Stimulated activated CD4-positive, alpha-beta T cell treated with anti-CD3 and anti-CD28 coated beads, Interleukin-4, amount 100 ng/mL, for 4 hours (primary cell): Measurements from ENCODE around the gene KRAS.

Experiments
- DNase-seq, 2 experiments: peaks; one replicate each; pipeline ENCODE4 v3.0.0-alpha.2; 2020

KRAS gene

DNA sequence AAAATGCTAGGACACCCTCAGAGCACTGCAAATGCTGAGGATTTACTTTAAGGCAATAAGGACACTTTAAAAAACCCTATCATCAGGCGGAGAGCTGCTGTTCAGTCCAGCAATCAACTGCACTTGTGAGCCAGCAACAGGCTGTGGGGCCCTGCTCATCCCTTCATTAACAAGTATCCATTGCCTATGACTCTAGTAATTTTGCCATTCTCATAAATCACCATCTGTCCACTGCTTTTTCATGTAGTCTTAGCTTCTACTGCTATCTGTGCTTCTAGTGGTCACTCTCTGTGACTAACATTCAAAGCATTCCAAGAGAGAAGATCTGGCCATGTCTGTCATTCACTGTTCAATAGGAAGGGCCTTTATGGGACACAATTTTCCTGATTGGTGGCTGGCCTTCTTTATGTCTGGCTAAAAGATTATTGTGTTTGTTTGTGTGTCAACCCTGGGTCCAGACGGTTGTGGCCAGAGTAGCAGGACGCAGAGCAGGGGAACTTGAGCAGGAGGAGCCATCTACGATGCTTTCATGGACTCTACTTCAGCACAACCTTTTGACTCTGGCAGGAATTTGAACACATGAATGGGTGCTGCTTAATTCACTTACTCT is 3.6 kb upstream of the KRAS start:
- no peak for DNase-seq

GRCh38 chr12:25253371-25254068 is 2.8 kb upstream of the KRAS start:
- DNase-seq, result no peak

- no peak for DNase-seq
These were observed 2.2 kb upstream of the KRAS start for GRCh38 chr12:25252946-25253345.

- DNase-seq, result no peak
These were observed 1.0 kb upstream of the KRAS start for GRCh38 chr12:25251769-25252168.

DNA sequence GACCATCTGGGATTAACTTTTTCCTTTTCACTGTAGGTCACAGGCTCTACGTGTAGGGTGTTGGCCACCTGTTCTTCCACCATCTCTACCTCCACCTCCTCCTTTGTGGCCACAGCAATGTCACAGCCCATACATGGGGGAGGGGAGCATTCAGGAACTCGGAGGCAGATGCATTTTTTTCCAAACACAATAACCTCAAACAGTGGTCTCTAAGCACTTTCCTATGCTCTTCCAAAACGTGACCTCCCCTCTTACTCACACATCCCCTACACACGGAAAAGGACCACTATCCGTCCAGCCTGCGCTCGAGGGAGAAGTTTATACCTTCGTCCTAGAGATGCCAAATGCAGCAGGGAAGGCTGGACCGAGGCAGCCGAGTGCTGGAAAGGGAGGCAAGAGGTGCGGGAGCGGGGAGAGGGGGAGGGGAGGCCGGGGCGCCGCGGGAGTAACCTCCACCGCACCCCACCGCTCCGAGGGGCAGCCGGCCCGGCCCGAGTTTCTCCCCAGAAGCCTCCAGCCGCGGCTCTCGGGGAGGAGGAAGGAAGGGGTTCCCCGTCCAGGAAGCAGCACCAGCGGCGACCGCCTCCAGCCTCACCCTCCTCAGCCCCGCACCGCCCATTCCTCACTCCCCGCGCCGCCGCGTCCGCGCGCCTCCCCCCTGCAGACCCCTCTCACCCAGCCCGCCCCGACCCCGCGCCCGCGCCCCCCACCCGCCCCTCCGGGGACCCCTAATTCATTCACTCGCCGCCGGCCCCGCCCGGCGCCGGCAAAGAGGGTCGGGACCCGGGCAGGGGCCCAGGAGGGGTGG is 594 bp downstream of the KRAS start:
- peak; percentile 30 to 47 for DNase-seq

DNA sequence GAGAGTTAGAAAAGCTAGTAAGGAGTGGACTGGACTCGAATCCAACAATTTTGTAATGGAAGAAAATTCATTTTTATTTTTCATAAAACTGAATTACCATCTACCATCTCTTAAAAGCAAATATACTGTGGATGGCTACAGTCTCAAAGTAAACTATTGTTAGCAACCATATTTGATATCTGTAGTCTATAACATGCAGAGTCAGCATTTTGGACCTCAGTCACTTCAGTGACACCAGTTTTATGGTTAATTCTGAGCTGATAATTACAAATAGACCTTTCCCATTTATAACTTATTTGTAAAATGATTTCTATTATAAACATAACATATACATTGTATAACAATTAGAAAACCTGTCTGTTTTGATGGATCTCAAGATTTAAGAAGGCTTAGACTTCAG is 2.0 kb downstream of the KRAS start:
- DNase-seq, result no peak

GRCh38 chr12:25248137-25248536 is 2.6 kb downstream of the KRAS start:
- no peak for DNase-seq

GRCh38 chr12:25245491-25245890 is 5.2 kb downstream of the KRAS start:
- no peak for DNase-seq

DNA sequence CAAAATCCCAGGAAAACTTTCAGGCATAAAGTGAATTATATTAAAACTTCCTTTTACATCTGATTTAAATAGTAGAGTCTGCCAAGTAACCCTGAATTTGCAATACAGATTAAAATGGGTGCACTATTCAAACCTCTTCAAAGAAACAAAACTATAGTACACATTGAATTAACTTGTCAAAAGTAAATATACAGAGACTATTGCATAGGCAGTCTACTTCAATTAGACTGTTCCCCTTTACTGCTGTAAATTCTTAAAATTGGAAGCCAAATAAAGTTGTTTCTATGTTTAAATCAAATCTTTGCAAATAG is 7.1 kb downstream of the KRAS start:
- DNase-seq, result no peak

- DNase-seq, result no peak
These were observed 7.6 kb downstream of the KRAS start for GRCh38 chr12:25242981-25243679.

- no peak for DNase-seq
These were observed 9.3 kb downstream of the KRAS start for GRCh38 chr12:25241167-25242020.

- DNase-seq, result no peak
These were observed 14.1 kb downstream of the KRAS start for GRCh38 chr12:25236626-25237025.

DNA sequence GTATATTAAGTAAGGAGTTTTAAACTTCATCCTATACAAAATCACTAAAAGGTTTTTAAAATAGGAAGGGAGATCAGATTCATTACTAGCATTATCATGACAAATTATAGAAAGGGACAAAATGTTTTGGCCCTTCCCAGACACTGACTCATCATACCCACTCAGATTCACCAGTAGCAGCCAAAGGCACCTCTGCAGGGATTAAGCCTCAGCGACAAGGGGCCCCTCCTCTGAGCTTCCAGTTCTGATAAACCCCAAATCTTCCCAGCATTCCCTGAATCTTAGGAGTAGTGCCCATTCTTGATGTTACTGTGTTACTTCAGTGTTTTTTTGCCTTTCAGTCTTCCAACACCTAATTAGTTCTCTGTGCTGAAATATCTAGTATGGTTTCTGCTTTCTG is 14.5 kb downstream of the KRAS start:
- DNase-seq, result no peak

DNA sequence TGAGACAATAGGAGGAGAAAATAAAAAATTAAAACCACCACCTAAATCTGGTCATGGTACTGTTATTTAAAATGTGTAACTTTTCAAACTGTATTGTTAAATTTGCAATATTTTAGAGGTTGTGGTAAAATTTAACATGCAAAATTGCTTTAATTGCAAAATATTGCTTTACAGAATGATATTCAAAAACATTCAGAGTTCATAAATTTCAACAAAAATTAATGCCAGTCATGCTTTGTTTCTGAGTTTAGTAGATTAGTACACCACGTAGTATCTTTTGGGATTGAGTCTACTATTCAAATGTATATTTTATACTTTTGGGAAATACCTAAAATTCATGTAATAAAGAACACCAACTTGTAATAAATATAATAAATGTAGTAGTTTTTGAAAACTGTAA is 37.4 kb downstream of the KRAS start:
- no peak for DNase-seq

DNA sequence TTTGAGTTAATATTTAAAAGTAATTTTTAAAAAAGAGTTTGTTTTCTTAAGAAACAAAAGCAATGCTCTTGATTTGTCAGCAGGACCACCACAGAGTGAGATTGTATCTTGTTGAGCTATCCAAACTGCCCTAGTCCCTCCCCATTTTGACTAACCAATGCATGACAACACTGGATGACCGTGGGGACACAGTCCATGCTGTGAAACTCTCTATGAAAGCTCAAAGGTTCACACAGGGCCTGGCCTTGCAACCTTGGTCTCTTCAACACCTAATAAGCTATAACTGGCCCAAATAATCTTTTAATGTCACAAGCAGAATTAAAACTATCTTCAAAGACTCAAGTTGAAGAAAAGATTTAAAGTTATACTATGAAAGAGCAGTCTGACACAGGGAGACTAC is 42.2 kb downstream of the KRAS start:
- no peak for DNase-seq

GRCh38 chr12:25207846-25208245 is 42.9 kb downstream of the KRAS start:
- DNase-seq, result no peak

- no peak for DNase-seq
These were observed 43.3 kb downstream of the KRAS start for GRCh38 chr12:25207411-25207810.

GRCh38 chr12:25202137-25202536 is 48.6 kb downstream of the KRAS start:
- DNase-seq, result no peak

GRCh38 chr12:25200703-25201102 is 50.0 kb downstream of the KRAS start:
- no peak for DNase-seq

DNA sequence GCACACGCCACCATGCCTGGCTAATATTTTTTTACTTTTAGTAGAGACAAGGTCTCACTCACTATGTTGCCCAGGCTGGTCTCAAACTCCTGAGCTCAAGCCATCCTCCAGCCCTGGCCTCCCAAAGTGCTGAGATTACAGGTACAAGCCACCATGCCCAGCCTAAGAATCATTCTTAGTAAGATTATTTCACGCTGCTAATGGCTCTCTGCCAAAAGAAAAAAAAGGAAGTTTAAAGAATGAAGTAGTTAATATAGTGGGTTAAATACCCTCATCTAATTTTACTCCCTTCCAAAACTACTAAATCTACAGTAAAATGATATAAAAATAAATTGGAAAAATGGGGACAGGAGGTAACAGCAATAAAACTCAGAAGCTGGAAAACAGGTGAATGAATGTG is 53.1 kb downstream of the KRAS start:
- no peak for DNase-seq

- peak; percentile 90 to 94 for DNase-seq
These were observed 55.4 kb downstream of the KRAS start, which contains the start of the genes DNAI7 and ETFRF1 for GRCh38 chr12:25195056-25195971. TSS of gene DNAI7 (minus strand) at chr12:25195160. CDS start at chr12:25195078, 82 bp downstream. TSS of gene ETFRF1 (plus strand) at chr12:25195237. CDS start at chr12:25203957, 8,720 bp downstream.
